Measurements from ENCODE around the gene CCDC149.

CCDC149 gene

DNA sequence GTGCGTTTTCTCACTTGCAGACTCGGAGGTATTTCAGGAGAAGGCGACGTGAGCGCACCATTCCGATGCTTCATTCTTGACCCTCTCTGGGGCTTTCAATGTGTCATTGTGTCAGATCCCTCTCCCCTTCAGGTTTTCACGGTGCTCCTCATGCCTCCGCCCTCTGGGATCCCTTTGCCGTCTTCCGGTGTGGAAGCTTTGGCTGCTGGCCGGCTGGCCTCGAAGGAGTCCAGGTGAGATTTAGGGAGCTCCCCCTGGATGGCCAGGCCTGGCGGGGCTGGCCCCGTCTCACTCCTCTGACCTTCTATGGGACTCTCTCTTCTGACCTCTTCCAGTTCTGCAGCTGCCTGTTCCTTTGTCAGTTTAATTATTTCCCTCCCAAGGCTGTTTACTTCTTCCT lies 104.6 kb downstream of the CCDC149 start:
- no peak overlapping the region for H3K4me3 ChIP-seq (ENCODE audit: low read depth, low read length)
- TF ChIP-seq CTCF (IDR thresholded peaks at IDR 0.05; ENCODE audit: borderline replicate concordance, insufficient read depth, low read depth, low read length): no peak

DNA sequence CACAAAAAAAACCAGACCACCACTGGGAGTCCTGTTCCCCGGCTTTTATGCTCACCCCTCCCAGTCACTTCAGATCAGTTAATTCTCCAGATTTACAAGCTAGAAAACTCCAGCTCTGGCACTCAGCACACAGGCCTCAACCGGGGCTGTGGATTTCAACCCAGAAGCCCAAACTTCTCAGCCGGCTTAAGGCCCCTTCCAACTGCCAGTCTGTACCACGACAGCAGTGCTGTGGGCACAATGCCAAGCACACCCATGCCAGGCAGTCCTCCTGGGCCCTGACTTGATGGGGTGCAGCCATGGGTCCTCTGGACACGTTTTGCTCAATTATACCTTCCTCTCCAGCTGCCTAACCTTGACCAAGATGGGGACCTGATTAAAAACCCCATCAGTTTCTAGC lies 105.2 kb downstream of the CCDC149 start:
- TF ChIP-seq CTCF (IDR thresholded peaks at IDR 0.05; ENCODE audit: borderline replicate concordance, insufficient read depth, low read depth, low read length): no peak
- no peak overlapping the region for H3K4me3 ChIP-seq (ENCODE audit: low read depth, low read length)

GRCh38 chr4:24806206-24806990 lies 106.4 kb downstream of the CCDC149 start:
- H3K4me3 ChIP-seq (ENCODE audit: low read depth, low read length): no peak overlapping the region
- TF ChIP-seq CTCF (IDR thresholded peaks at IDR 0.05; ENCODE audit: borderline replicate concordance, insufficient read depth, low read depth, low read length): no peak

- no peak for TF ChIP-seq CTCF (IDR thresholded peaks at IDR 0.05; ENCODE audit: borderline replicate concordance, insufficient read depth, low read depth, low read length)
Measured at GRCh38 chr4:24805566-24805965, 107.3 kb downstream of the CCDC149 start.

GRCh38 chr4:24805067-24805466 lies 107.8 kb downstream of the CCDC149 start:
- no peak for TF ChIP-seq CTCF (IDR thresholded peaks at IDR 0.05; ENCODE audit: borderline replicate concordance, insufficient read depth, low read depth, low read length)
- H3K4me3 ChIP-seq (ENCODE audit: low read depth, low read length): no peak overlapping the region

More at GRCh38 chr4:24805566-24805965, 107.3 kb downstream of the CCDC149 start:
- no peak overlapping the region for H3K4me3 ChIP-seq (ENCODE audit: low read depth, low read length)

DNA sequence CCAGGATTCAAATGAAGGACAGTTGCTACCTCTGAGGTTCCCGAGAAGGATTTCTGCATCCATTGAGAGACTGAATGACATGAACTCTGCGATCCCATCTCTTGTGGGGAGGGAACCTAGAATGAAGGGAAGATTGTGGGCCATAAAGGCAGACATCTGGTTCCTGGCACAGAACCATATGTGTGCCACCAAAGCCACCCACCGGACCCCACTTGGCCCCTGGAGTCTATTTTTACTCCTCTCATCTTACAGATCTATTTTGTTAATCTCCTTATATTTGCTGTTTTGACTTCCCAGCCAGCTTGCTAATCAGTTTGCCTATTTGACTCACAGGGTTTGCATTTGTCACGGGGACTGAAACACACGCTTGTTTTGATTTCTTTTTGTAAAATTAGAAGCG lies 110.2 kb downstream of the CCDC149 start:
- no peak overlapping the region for H3K4me3 ChIP-seq (ENCODE audit: low read depth, low read length)
- TF ChIP-seq CTCF (IDR thresholded peaks at IDR 0.05; ENCODE audit: borderline replicate concordance, insufficient read depth, low read depth, low read length): no peak

GRCh38 chr4:24801136-24801855 lies 111.5 kb downstream of the CCDC149 start:
- H3K4me3 ChIP-seq (ENCODE audit: low read depth, low read length): no peak overlapping the region
- no peak for TF ChIP-seq CTCF (IDR thresholded peaks at IDR 0.05; ENCODE audit: borderline replicate concordance, insufficient read depth, low read depth, low read length)
